Activated CD4-positive, alpha-beta T cell treated with anti-CD3 and anti-CD28 coated beads for 36 hours (primary cell): ENCODE data around the gene MB21D2. TPM values are rescaled to one million over a fixed set of nuclear protein-coding genes. Genes with fewer than 3 reads are reported as not detected.

Experiments used
- total RNA-seq, 2 experiments: library from RNA; stranded (reverse); gene quantifications; one replicate each; pipeline ENCODE4 v1.2.3, GENCODE V29; 2021

Gene MB21D2
- total RNA-seq, 2 experiments from 2014 or later: 2.2 to 2.5 TPM

Other genes with a start within 250 kb of the MB21D2 start
- gene FGF12, start 190.3 kb downstream of the MB21D2 start, total RNA-seq: not detected